ENCODE measurements around the gene SPTSSA. TPM values are rescaled to one million over a fixed set of nuclear protein-coding genes. Genes with fewer than 3 reads are reported as not detected.

The SPTSSA gene
- polyA plus RNA-seq, 1 of the 3 experiments (the other 2 are of a cell fraction): 39.5 TPM

- H3K4me2 ChIP-seq: no peak overlapping the region
- H3K9me2 ChIP-seq: no peaks in the 10 kb centered on the region
- H3K79me2 ChIP-seq (ENCODE audit: insufficient read depth): no peaks in the 10 kb centered on the region
- no peaks in the 10 kb centered on the region for H3K27me3 ChIP-seq (ENCODE audit: insufficient read depth)
- peaks cover 2% of the 10 kb centered on the region for H3F3A ChIP-seq (replicated peaks; ENCODE audit: insufficient read depth)
- H3K9me3 ChIP-seq: no peaks in the 10 kb centered on the region
- no peaks in the 10 kb centered on the region for H4K20me1 ChIP-seq (ENCODE audit: insufficient read depth)
- no peaks in the 10 kb centered on the region for H3K36me3 ChIP-seq (replicated peaks in 1 of 2; ENCODE audit: control insufficient read depth in 1 of 2, insufficient read depth in 2 of 2, low read length in 1 of 2)
- no peak overlapping the region for H3K27ac ChIP-seq (ENCODE audit: low read depth in 2 of 2, low read length in 1 of 2)
- POLR2A ChIA-PET: no interaction called here
- no peak for DNase-seq
- H3K4me1 ChIP-seq (ENCODE audit: control insufficient read depth in 1 of 2, insufficient read depth in 2 of 2, low read depth in 1 of 2, low read length in 1 of 2): no peaks in the 10 kb centered on the region
- H3K4me3 ChIP-seq (ENCODE audit: low read depth in 2 of 2, low read length in 1 of 2): no peak overlapping the region
- H3K9ac ChIP-seq: no peak overlapping the region
- H2AFZ ChIP-seq (ENCODE audit: low read depth): no peak overlapping the region
- 97% methylated on average over 4 of the region's 4 CpGs for WGBS (ENCODE audit: low lambda C conversion rate)
- TF ChIP-seq RCOR1 (IDR thresholded peaks at IDR 0.05; ENCODE audit: low read length) (no peak), REST (IDR thresholded peaks at IDR 0.05; ENCODE audit: low read depth, low read length) (no peak), PBX3 (IDR thresholded peaks at IDR 0.05) (no peak), CHD2 (IDR thresholded peaks at IDR 0.05; ENCODE audit: low read length, partially characterized antibody) (no peak), POLR2AphosphoS5 (IDR thresholded peaks at IDR 0.05; ENCODE audit: low read depth, low read length) (no peak), ZBTB33 (IDR thresholded peaks at IDR 0.05; ENCODE audit: borderline replicate concordance, low read depth) (no peak), ELF1 (IDR thresholded peaks at IDR 0.05) (no peak), MEF2A (IDR thresholded peaks at IDR 0.05; ENCODE audit: borderline replicate concordance, low read depth) (no peak), RAD21 (IDR thresholded peaks at IDR 0.05; ENCODE audit: low read length) (no peak), RFX5 (IDR thresholded peaks at IDR 0.05; ENCODE audit: low read length) (no peak), YY1 (IDR thresholded peaks at IDR 0.05; ENCODE audit: low read depth) (no peak), EZH2phosphoT487 (IDR thresholded peaks at IDR 0.05; ENCODE audit: borderline replicate concordance, low read depth) (no peak), JUND (IDR thresholded peaks at IDR 0.05) (no peak), EP300 (IDR thresholded peaks at IDR 0.05; ENCODE audit: borderline replicate concordance in 1 of 2, low read depth in 1 of 2, low read length in 1 of 2) (no peak), GABPA (IDR thresholded peaks at IDR 0.05; ENCODE audit: low read depth) (no peak), TCF12 (IDR thresholded peaks at IDR 0.05) (no peak), NRF1 (IDR thresholded peaks at IDR 0.05; ENCODE audit: low read depth, low read length) (no peak)
- CTCF ChIA-PET: no interaction called here
Measured at GRCh38 chr14:34479694-34480093, 17.7 kb upstream of the SPTSSA start.

Measured in SK-N-SH (cell line).